ENCODE results near the gene ATP8B4. TPM values are rescaled to one million over a fixed set of nuclear protein-coding genes. Genes with fewer than 3 reads are reported as not detected.
"Not testable (repeated sequence)": the region's sequence is repeated elsewhere in the genome, so short reads cannot be mapped to it uniquely, and the experiment has no call there.

Gene ATP8B4
- total and polyA plus RNA-seq, 4 donors = 3.6 to 37.1 (median 6.3) TPM

- no peaks in the 10 kb centered on the region for H3K36me3 ChIP-seq (ENCODE audit: control insufficient read depth, insufficient read depth, low read length)
- H3K27ac ChIP-seq (ENCODE audit: low read depth, low read length) = no peak overlapping the region
- H3K4me1 ChIP-seq (ENCODE audit: control insufficient read depth, insufficient read depth, low read length) = no peaks in the 10 kb centered on the region
- DNase-seq (ENCODE audit: low read depth in 4 of 6, low spot score in 6 of 6) = no peak
- no peaks in the 10 kb centered on the region for H3K9me3 ChIP-seq (ENCODE audit: control insufficient read depth, insufficient read depth, low read length)
- no peaks in the 10 kb centered on the region for H3K27me3 ChIP-seq (ENCODE audit: control insufficient read depth, insufficient read depth, low read length)
- WGBS (ENCODE audit: insufficient coverage) = 90% methylated on average over 3 of the region's 3 CpGs
- no peak overlapping the region for H3K4me3 ChIP-seq (ENCODE audit: low read depth, low read length)
These were observed 136.4 kb downstream of the ATP8B4 start for GRCh38 chr15:49982584-49982983.

- 100% methylated on average over 1 of the region's 2 CpGs for WGBS (ENCODE audit: insufficient coverage)
- no peaks in the 10 kb centered on the region for H3K27me3 ChIP-seq (ENCODE audit: control insufficient read depth, insufficient read depth, low read length)
- no peak overlapping the region for H3K4me3 ChIP-seq (ENCODE audit: low read depth, low read length)
- no peak for DNase-seq (ENCODE audit: low read depth in 4 of 6, low spot score in 6 of 6)
- no peaks in the 10 kb centered on the region for H3K9me3 ChIP-seq (ENCODE audit: control insufficient read depth, insufficient read depth, low read length)
- H3K27ac ChIP-seq (ENCODE audit: low read depth, low read length) = no peak overlapping the region
- H3K4me1 ChIP-seq (ENCODE audit: control insufficient read depth, insufficient read depth, low read length) = no peaks in the 10 kb centered on the region
- no peaks in the 10 kb centered on the region for H3K36me3 ChIP-seq (ENCODE audit: control insufficient read depth, insufficient read depth, low read length)
These were observed 139.2 kb downstream of the ATP8B4 start for GRCh38 chr15:49979705-49980382.

- Histone ChIP-seq H3K27me3 (ENCODE audit: control insufficient read depth, insufficient read depth, low read length) (no peaks in the 10 kb centered on the region), H3K4me3 (ENCODE audit: low read depth, low read length) (no peak overlapping the region), H3K4me1 (ENCODE audit: control insufficient read depth, insufficient read depth, low read length) (no peaks in the 10 kb centered on the region), H3K36me3 (ENCODE audit: control insufficient read depth, insufficient read depth, low read length) (no peaks in the 10 kb centered on the region), H3K9me3 (ENCODE audit: control insufficient read depth, insufficient read depth, low read length) (no peaks in the 10 kb centered on the region), H3K27ac (ENCODE audit: low read depth, low read length) (no peak overlapping the region)
- no peak for DNase-seq (ENCODE audit: low read depth in 4 of 6, low spot score in 6 of 6)
- 0% methylated on average over 1 of the region's 2 CpGs for WGBS (ENCODE audit: insufficient coverage)
These were observed 140.9 kb downstream of the ATP8B4 start for GRCh38 chr15:49978121-49978520.

GRCh38 chr15:49977306-49977705 is 141.7 kb downstream of the ATP8B4 start:
- H3K27me3 ChIP-seq (ENCODE audit: control insufficient read depth, insufficient read depth, low read length) = no peaks in the 10 kb centered on the region
- H3K36me3 ChIP-seq (ENCODE audit: control insufficient read depth, insufficient read depth, low read length) = no peaks in the 10 kb centered on the region
- no peaks in the 10 kb centered on the region for H3K9me3 ChIP-seq (ENCODE audit: control insufficient read depth, insufficient read depth, low read length)
- DNase-seq (ENCODE audit: low read depth in 4 of 6, low spot score in 6 of 6) = no peak
- H3K27ac ChIP-seq (ENCODE audit: low read depth, low read length) = no peak overlapping the region
- WGBS (ENCODE audit: insufficient coverage) = no CpG with 5 or more reads among the region's 1 CpG
- no peaks in the 10 kb centered on the region for H3K4me1 ChIP-seq (ENCODE audit: control insufficient read depth, insufficient read depth, low read length)
- no peak overlapping the region for H3K4me3 ChIP-seq (ENCODE audit: low read depth, low read length)

GRCh38 chr15:49964551-49964950 is 154.5 kb downstream of the ATP8B4 start:
- Histone ChIP-seq H3K36me3 (ENCODE audit: control insufficient read depth, insufficient read depth, low read length) (no peaks in the 10 kb centered on the region), H3K27me3 (ENCODE audit: control insufficient read depth, insufficient read depth, low read length) (no peaks in the 10 kb centered on the region), H3K27ac (ENCODE audit: low read depth, low read length) (no peak overlapping the region), H3K9me3 (ENCODE audit: control insufficient read depth, insufficient read depth, low read length) (no peaks in the 10 kb centered on the region), H3K4me3 (ENCODE audit: low read depth, low read length) (no peak overlapping the region), H3K4me1 (ENCODE audit: control insufficient read depth, insufficient read depth, low read length) (no peaks in the 10 kb centered on the region)
- no CpG with 5 or more reads among the region's 1 CpG for WGBS (ENCODE audit: insufficient coverage)
- no peak for DNase-seq (ENCODE audit: low read depth in 4 of 6, low spot score in 6 of 6)

- H3K9me3 ChIP-seq (ENCODE audit: control insufficient read depth, insufficient read depth, low read length) = no peaks in the 10 kb centered on the region
- no peaks in the 10 kb centered on the region for H3K27me3 ChIP-seq (ENCODE audit: control insufficient read depth, insufficient read depth, low read length)
- no peaks in the 10 kb centered on the region for H3K4me1 ChIP-seq (ENCODE audit: control insufficient read depth, insufficient read depth, low read length)
- DNase-seq (ENCODE audit: low read depth in 4 of 6, low spot score in 6 of 6) = no peak
- H3K4me3 ChIP-seq (ENCODE audit: low read depth, low read length) = no peak overlapping the region
- no peaks in the 10 kb centered on the region for H3K36me3 ChIP-seq (ENCODE audit: control insufficient read depth, insufficient read depth, low read length)
- no peak overlapping the region for H3K27ac ChIP-seq (ENCODE audit: low read depth, low read length)
These were observed 155.0 kb downstream of the ATP8B4 start for GRCh38 chr15:49964061-49964460.

GRCh38 chr15:49963033-49963772 is 155.8 kb downstream of the ATP8B4 start:
- H3K4me1 ChIP-seq (ENCODE audit: control insufficient read depth, insufficient read depth, low read length); DNase-seq (ENCODE audit: low read depth in 4 of 6, low spot score in 6 of 6); H3K27me3 ChIP-seq (ENCODE audit: control insufficient read depth, insufficient read depth, low read length); H3K36me3 ChIP-seq (ENCODE audit: control insufficient read depth, insufficient read depth, low read length); H3K27ac ChIP-seq (ENCODE audit: low read depth, low read length); H3K4me3 ChIP-seq (ENCODE audit: low read depth, low read length); H3K9me3 ChIP-seq (ENCODE audit: control insufficient read depth, insufficient read depth, low read length): not testable (repeated sequence)
- WGBS (ENCODE audit: insufficient coverage) = 80% methylated on average over 1 of the region's 9 CpGs

GRCh38 chr15:49962044-49962602 is 156.9 kb downstream of the ATP8B4 start:
- Histone ChIP-seq H3K27ac (ENCODE audit: low read depth, low read length) (no peak overlapping the region), H3K36me3 (ENCODE audit: control insufficient read depth, insufficient read depth, low read length) (no peaks in the 10 kb centered on the region), H3K27me3 (ENCODE audit: control insufficient read depth, insufficient read depth, low read length) (no peaks in the 10 kb centered on the region), H3K4me3 (ENCODE audit: low read depth, low read length) (no peak overlapping the region), H3K4me1 (ENCODE audit: control insufficient read depth, insufficient read depth, low read length) (no peaks in the 10 kb centered on the region), H3K9me3 (ENCODE audit: control insufficient read depth, insufficient read depth, low read length) (no peaks in the 10 kb centered on the region)
- no CpG with 5 or more reads among the region's 3 CpGs for WGBS (ENCODE audit: insufficient coverage)
- DNase-seq (ENCODE audit: low read depth in 4 of 6, low spot score in 6 of 6) = no peak

- WGBS (ENCODE audit: insufficient coverage) = 85% methylated on average over 3 of the region's 3 CpGs
- Histone ChIP-seq H3K9me3 (ENCODE audit: control insufficient read depth, insufficient read depth, low read length) (no peaks in the 10 kb centered on the region), H3K36me3 (ENCODE audit: control insufficient read depth, insufficient read depth, low read length) (no peaks in the 10 kb centered on the region), H3K27ac (ENCODE audit: low read depth, low read length) (no peak overlapping the region), H3K27me3 (ENCODE audit: control insufficient read depth, insufficient read depth, low read length) (no peaks in the 10 kb centered on the region), H3K4me3 (ENCODE audit: low read depth, low read length) (no peak overlapping the region), H3K4me1 (ENCODE audit: control insufficient read depth, insufficient read depth, low read length) (no peaks in the 10 kb centered on the region)
- no peak for DNase-seq (ENCODE audit: low read depth in 4 of 6, low spot score in 6 of 6)
These were observed 165.6 kb downstream of the ATP8B4 start for GRCh38 chr15:49953421-49953820.

GRCh38 chr15:49946681-49947080 is 172.4 kb downstream of the ATP8B4 start:
- H3K36me3 ChIP-seq (ENCODE audit: control insufficient read depth, insufficient read depth, low read length) = no peaks in the 10 kb centered on the region
- H3K9me3 ChIP-seq (ENCODE audit: control insufficient read depth, insufficient read depth, low read length) = no peaks in the 10 kb centered on the region
- 89% methylated on average over 2 of the region's 2 CpGs for WGBS (ENCODE audit: insufficient coverage)
- no peaks in the 10 kb centered on the region for H3K27me3 ChIP-seq (ENCODE audit: control insufficient read depth, insufficient read depth, low read length)
- no peak for DNase-seq (ENCODE audit: low read depth in 4 of 6, low spot score in 6 of 6)
- no peak overlapping the region for H3K27ac ChIP-seq (ENCODE audit: low read depth, low read length)
- no peaks in the 10 kb centered on the region for H3K4me1 ChIP-seq (ENCODE audit: control insufficient read depth, insufficient read depth, low read length)
- no peak overlapping the region for H3K4me3 ChIP-seq (ENCODE audit: low read depth, low read length)

All from spinal cord (tissue), 10 donors.